GM23248 (cell line): ENCODE measurements around the gene HNRNPK. TPM values are rescaled to one million over a fixed set of nuclear protein-coding genes. Genes with fewer than 3 reads are reported as not detected.
A peak's percentile ranks its signal among the peaks of the same experiment; 100 is the strongest.

Source experiments
- DNase-seq: peaks from one replicate; pipeline ENCODE4 v3.0.0-alpha.2; 2015
- H2AFZ ChIP-seq: fragments of 200-600 bp; sonication (generic); 2 replicates; pipeline ENCODE4 v1.6.1; 2016; ENCODE audit warnings: antibody characterized with exemption
- H3F3A ChIP-seq: fragments of 200-600 bp; sonication (generic); 2 replicates; pipeline ENCODE4 v1.6.1; 2016; ENCODE audit warnings: mild to moderate bottlenecking, antibody characterized with exemption, mixed run types; ENCODE audit not compliant: insufficient read depth
- H3K27ac ChIP-seq: fragments of 200-600 bp; sonication (generic); 2 replicates; pipeline ENCODE4 v1.5.1; 2016; ENCODE audit warnings: mild to moderate bottlenecking
- H3K27me3 ChIP-seq: fragments of 200-600 bp; sonication (generic); replicated peaks from 2 replicates; pipeline ENCODE4 v1.6.1; 2016; ENCODE audit warnings: mild to moderate bottlenecking; ENCODE audit not compliant: insufficient read depth
- H3K36me3 ChIP-seq: fragments of 200-600 bp; sonication (generic); 2 replicates; pipeline ENCODE4 v1.6.1; 2016; ENCODE audit warnings: low read depth, mild to moderate bottlenecking
- H3K4me1 ChIP-seq: fragments of 200-600 bp; sonication (generic); 2 replicates; pipeline ENCODE4 v1.6.1; 2016; ENCODE audit warnings: mild to moderate bottlenecking; ENCODE audit not compliant: insufficient read depth
- H3K4me2 ChIP-seq: fragments of 200-600 bp; sonication (generic); one replicate; pipeline ENCODE4 v1.6.1; 2016; ENCODE audit warnings: mild to moderate bottlenecking; ENCODE audit not compliant: unreplicated experiment
- H3K4me3 ChIP-seq: fragments of 200-600 bp; sonication (generic); 2 replicates; pipeline ENCODE4 v1.5.1; 2016; ENCODE audit warnings: mild to moderate bottlenecking
- H3K79me2 ChIP-seq: fragments of 200-600 bp; sonication (generic); 2 replicates; pipeline ENCODE4 v1.6.1; 2016; ENCODE audit warnings: mild to moderate bottlenecking; ENCODE audit not compliant: insufficient read depth
- H3K9ac ChIP-seq: fragments of 200-600 bp; sonication (generic); 2 replicates; pipeline ENCODE4 v1.6.1; 2016; ENCODE audit warnings: mild to moderate bottlenecking
- H3K9me2 ChIP-seq: fragments of 200-600 bp; sonication (generic); 2 replicates; pipeline ENCODE4 v1.6.1; 2016; ENCODE audit warnings: mixed run types, mild to moderate bottlenecking, moderate library complexity; ENCODE audit not compliant: insufficient read depth
- H3K9me3 ChIP-seq: fragments of 200-600 bp; sonication (generic); one replicate; pipeline ENCODE4 v1.6.1; 2017; ENCODE audit warnings: low read depth
- H4K20me1 ChIP-seq: fragments of 200-600 bp; sonication (generic); 2 replicates; pipeline ENCODE4 v1.6.0; 2016; ENCODE audit not compliant: insufficient read depth
- EZH2 ChIP-seq: fragments of 200-600 bp; sonication (generic); IDR thresholded peaks from 2 replicates; pipeline ENCODE4 v1.6.1; 2018; ENCODE audit warnings: antibody characterized with exemption, mild to moderate bottlenecking; ENCODE audit not compliant: insufficient read depth, poor library complexity, severe bottlenecking
- EZH2phosphoT487 ChIP-seq: fragments of 200-600 bp; sonication (generic); IDR thresholded peaks from 2 replicates; pipeline ENCODE4 v1.6.1; 2018; ENCODE audit warnings: antibody characterized with exemption, moderate library complexity, mild to moderate bottlenecking, low read depth; ENCODE audit not compliant: insufficient read depth
- WGBS, 2 experiments: methylation state at CpG; one replicate each; pipeline ENCODE4 v1.1.6; 2015 to 2017; ENCODE audit warnings: low lambda C conversion rate in 2 of 2, low coverage in 1 of 2; ENCODE audit errors: missing lambda C conversion rate in 2 of 2; 5-methylcytosine and 5-hydroxymethylcytosine counted together
- in situ Hi-C: fragments of 300-500 bp; cut with MboI; formaldehyde crosslinking; loops from 2 replicates; pipeline ENCODE4 v1.15.0; 2020
- polyA plus RNA-seq: library from polyadenylated mRNA; unstranded; fragments of >200 nt; fragmentation: Nextera tagmentation; extraction: Ambion mirVana; gene quantifications from 2 replicates; pipeline ENCODE4 v1.2.1, GENCODE V29; 2016
- total RNA-seq: library from RNA; depleted of rRNA; stranded (reverse); fragments of >200 nt; shearing (Covaris generic); gene quantifications from 2 replicates; pipeline ENCODE4 v1.2.3, GENCODE V29; 2014

HNRNPK gene
- total and polyA plus RNA-seq, 2 experiments from 2014 or later: 370 to 500 TPM

- whole genome bisulfite sequencing, 2 experiments: 93 to 97% methylated on average over 6 of the region's 6 CpGs
- Histone ChIP-seq H3K9me2 (no peaks in the 10 kb centered on the region), H3K9ac (no peak overlapping the region), H3K79me2 (no peaks in the 10 kb centered on the region), H3K36me3 (peaks cover 4% of the 10 kb centered on the region; the same call in 1 of the 2 replicates), H3K27me3 (no peaks in the 10 kb centered on the region), H3K4me1 (peaks cover 24% of the 10 kb centered on the region), H3K4me3 (no peak overlapping the region), H3K27ac (no peak overlapping the region), H3K9me3 (no peaks in the 10 kb centered on the region), H2AFZ (no peak overlapping the region), H3K4me2 (no peak overlapping the region), H4K20me1 (no peaks in the 10 kb centered on the region), H3F3A (peaks cover 29% of the 10 kb centered on the region)
- in situ Hi-C loops: no loop called here
- no peak for DNase-seq
- TF ChIP-seq EZH2phosphoT487 (no peak), EZH2 (no peak)
Measured at GRCh38 chr9:83936523-83936922, 43.5 kb downstream of the HNRNPK start.

GRCh38 chr9:83935276-83935935, 44.6 kb downstream of the HNRNPK start:
- no peak overlapping the region for H3K9ac ChIP-seq
- H3K9me2 ChIP-seq: no peaks in the 10 kb centered on the region
- H3K27me3 ChIP-seq: no peaks in the 10 kb centered on the region
- TF ChIP-seq EZH2phosphoT487 (no peak), EZH2 (no peak)
- no peaks in the 10 kb centered on the region for H3K79me2 ChIP-seq
- no peaks in the 10 kb centered on the region for H3K9me3 ChIP-seq
- peak; percentile 86 for DNase-seq
- in situ Hi-C loops: no loop called here
- H3K36me3 ChIP-seq: peaks cover 4% of the 10 kb centered on the region; the same call in 1 of the 2 replicates
- peaks cover 24% of the 10 kb centered on the region for H3K4me1 ChIP-seq
- H2AFZ ChIP-seq: no peak overlapping the region
- H3K27ac ChIP-seq: no peak overlapping the region
- no peaks in the 10 kb centered on the region for H4K20me1 ChIP-seq
- no peak overlapping the region for H3K4me3 ChIP-seq
- H3F3A ChIP-seq: peaks cover 29% of the 10 kb centered on the region
- 59 to 64% methylated on average over 3 of the region's 3 CpGs for WGBS, 2 experiments
- H3K4me2 ChIP-seq: peak overlapping the region; percentile 24

GRCh38 chr9:83934569-83935275, 45.3 kb downstream of the HNRNPK start:
- DNase-seq: peak; percentile 74
- H3K4me3 ChIP-seq: no peak overlapping the region
- H3K27ac ChIP-seq: 0 out of 2 replicates have a peak overlapping the region, but pooled peaks have one; percentile 13
- 87 to 90% methylated on average over 5 of the region's 5 CpGs for WGBS, 2 experiments
- H4K20me1 ChIP-seq: no peaks in the 10 kb centered on the region
- H3K79me2 ChIP-seq: no peaks in the 10 kb centered on the region
- peaks cover 4% of the 10 kb centered on the region; the same call in 1 of the 2 replicates for H3K36me3 ChIP-seq
- peak overlapping the region; percentile 24 for H3K4me2 ChIP-seq
- in situ Hi-C loops: no loop called here
- peaks cover 24% of the 10 kb centered on the region for H3K4me1 ChIP-seq
- no peaks in the 10 kb centered on the region for H3K27me3 ChIP-seq
- no peak overlapping the region for H3K9ac ChIP-seq
- no peak overlapping the region for H2AFZ ChIP-seq
- TF ChIP-seq EZH2phosphoT487 (no peak), EZH2 (no peak)
- H3K9me2 ChIP-seq: no peaks in the 10 kb centered on the region
- H3K9me3 ChIP-seq: no peaks in the 10 kb centered on the region
- peaks cover 29% of the 10 kb centered on the region for H3F3A ChIP-seq

GRCh38 chr9:83933790-83934189, 46.2 kb downstream of the HNRNPK start:
- no peak overlapping the region for H3K9ac ChIP-seq
- H3K9me2 ChIP-seq: no peaks in the 10 kb centered on the region
- peak; percentile 50 for DNase-seq
- H3K4me3 ChIP-seq: no peak overlapping the region
- no peaks in the 10 kb centered on the region for H3K27me3 ChIP-seq
- no peaks in the 10 kb centered on the region for H3K9me3 ChIP-seq
- H3K27ac ChIP-seq: 0 out of 2 replicates have a peak overlapping the region, but pooled peaks have one; percentile 13
- H3K4me2 ChIP-seq: no peak overlapping the region
- WGBS, 2 experiments: 89 to 93% methylated on average over 3 of the region's 3 CpGs
- peaks cover 24% of the 10 kb centered on the region for H3K4me1 ChIP-seq
- no peaks in the 10 kb centered on the region for H3K79me2 ChIP-seq
- peaks cover 29% of the 10 kb centered on the region for H3F3A ChIP-seq
- H3K36me3 ChIP-seq: peaks cover 4% of the 10 kb centered on the region; the same call in 1 of the 2 replicates
- no peaks in the 10 kb centered on the region for H4K20me1 ChIP-seq
- H2AFZ ChIP-seq: no peak overlapping the region
- in situ Hi-C loops: no loop called here
- no peak for TF ChIP-seq EZH2
